Measurements from ENCODE around the gene BAZ2B.

- TF ChIP-seq CTCF (conservative IDR thresholded peaks at IDR 0.05) (no peak), ZFX (IDR thresholded peaks at IDR 0.05) (no peak)
Measured at GRCh38 chr2:159518321-159519005, 97.9 kb downstream of the BAZ2B start.

Data from C4-2B (cell line).